K562 (cell line): Measurements from ENCODE around the gene TSPAN1. TPM values are rescaled to one million over a fixed set of nuclear protein-coding genes. Genes with fewer than 3 reads are reported as not detected.

ENCODE experiments used
- PHF21A ChIP-seq: fragments of 450-650 bp; IDR thresholded peaks from 2 replicates; pipeline ENCODE4 v1.6.1; 2017; ENCODE audit warnings: low read depth, borderline replicate concordance
- STAG1 ChIP-seq: sonication (generic); formaldehyde crosslinking; IDR thresholded peaks from 2 replicates; pipeline ENCODE4 v1.5.0; 2020; ENCODE audit warnings: missing genetic modification reagents, borderline replicate concordance
- TAF7 ChIP-seq: fragments of 450-650 bp; IDR thresholded peaks from 2 replicates; pipeline ENCODE4 v1.6.1; 2016; ENCODE audit warnings: missing genetic modification characterization, missing compliant biosample characterization
- TGIF2 ChIP-seq: sonication (generic); formaldehyde crosslinking; IDR thresholded peaks from 2 replicates; pipeline ENCODE4 v1.8.1; 2022; ENCODE audit warnings: mild to moderate bottlenecking, missing genetic modification reagents, moderate library complexity
- ZNF12 ChIP-seq: sonication (generic); formaldehyde crosslinking; IDR thresholded peaks from 2 replicates; pipeline ENCODE4 v1.4.0; 2020; ENCODE audit warnings: mild to moderate bottlenecking, missing genetic modification reagents
- ZNF239 ChIP-seq: fragments of 250-450 bp; sonication (Bioruptor Pico); IDR thresholded peaks from 2 replicates; pipeline ENCODE4 v1.4.0; 2020; ENCODE audit warnings: mild to moderate bottlenecking
- ZNF717 ChIP-seq: fragments of 250-450 bp; sonication (Bioruptor Pico); IDR thresholded peaks from 2 replicates; pipeline ENCODE4 v1.5.0; 2021
- polyA plus RNA-seq, 8 experiments: library from polyadenylated mRNA; depleted of rRNA in 4 of 8; stranded (reverse) in 5 of 8; unstranded in 3 of 8; fragments of >200 nt; fragmentation: Nextera tagmentation in 2 of 8; fragmentation: Illumina TruSeq in 1 of 8; extraction: Ambion mirVana in 2 of 8; extraction: Trizol in 1 of 8; gene quantifications; 2 replicates each; pipeline versions ENCODE4 v1.2.1 to v1.2.3, GENCODE V29; 2011 to 2014; ENCODE audit warnings: inconsistent platforms in 1 of 8, missing spikeins in 1 of 8
- total RNA-seq, 7 experiments: library from RNA; depleted of rRNA in 6 of 7; stranded (reverse); fragments of >200 nt in 6 of 7; fragmentation: Illumina TruSeq in 2 of 7; extraction: Trizol in 2 of 7; gene quantifications; 2 replicates each; pipeline versions ENCODE4 v1.2.1 to v1.2.3, GENCODE V29; 2011 to 2021; ENCODE audit warnings: low replicate concordance in 1 of 7
- TF ChIP-seq, protein P1 (sequence below): fragments of 450-650 bp; formaldehyde crosslinking; IDR thresholded peaks from 2 replicates; pipeline ENCODE4 v1.4.0; 2022; ENCODE audit warnings: missing genetic modification characterization
- TF ChIP-seq, protein P2 (sequence below), 2 experiments: IDR thresholded peaks; 2 replicates each; pipeline ENCODE4 v1.6.1; 2011; ENCODE audit warnings: borderline replicate concordance in 1 of 2, control low read depth in 1 of 2, low read depth in 1 of 2, low read length in 1 of 2, mild to moderate bottlenecking in 1 of 2, mixed read lengths in 1 of 2, moderate library complexity in 1 of 2; ENCODE audit not compliant: insufficient read depth in 1 of 2, insufficient read length in 1 of 2, poor library complexity in 1 of 2, severe bottlenecking in 1 of 2; ENCODE audit errors: extremely low read depth in 1 of 2
- TF ChIP-seq, protein P3 (sequence below): fragments of 450-650 bp; IDR thresholded peaks from 2 replicates; pipeline ENCODE4 v1.6.1; 2016; ENCODE audit warnings: mild to moderate bottlenecking, moderate library complexity
- TF ChIP-seq, protein P4 (sequence below): fragments of 450-650 bp; formaldehyde crosslinking; IDR thresholded peaks from 2 replicates; pipeline ENCODE4 v1.4.0; 2020; ENCODE audit warnings: mild to moderate bottlenecking, moderate library complexity

The TSPAN1 gene
- total and polyA plus RNA-seq, 9 of the 15 experiments (the other 6 are each of a cell fraction or from before 2014, with no cell fraction given) = 0.58 TPM; not detected in 8

DNA sequence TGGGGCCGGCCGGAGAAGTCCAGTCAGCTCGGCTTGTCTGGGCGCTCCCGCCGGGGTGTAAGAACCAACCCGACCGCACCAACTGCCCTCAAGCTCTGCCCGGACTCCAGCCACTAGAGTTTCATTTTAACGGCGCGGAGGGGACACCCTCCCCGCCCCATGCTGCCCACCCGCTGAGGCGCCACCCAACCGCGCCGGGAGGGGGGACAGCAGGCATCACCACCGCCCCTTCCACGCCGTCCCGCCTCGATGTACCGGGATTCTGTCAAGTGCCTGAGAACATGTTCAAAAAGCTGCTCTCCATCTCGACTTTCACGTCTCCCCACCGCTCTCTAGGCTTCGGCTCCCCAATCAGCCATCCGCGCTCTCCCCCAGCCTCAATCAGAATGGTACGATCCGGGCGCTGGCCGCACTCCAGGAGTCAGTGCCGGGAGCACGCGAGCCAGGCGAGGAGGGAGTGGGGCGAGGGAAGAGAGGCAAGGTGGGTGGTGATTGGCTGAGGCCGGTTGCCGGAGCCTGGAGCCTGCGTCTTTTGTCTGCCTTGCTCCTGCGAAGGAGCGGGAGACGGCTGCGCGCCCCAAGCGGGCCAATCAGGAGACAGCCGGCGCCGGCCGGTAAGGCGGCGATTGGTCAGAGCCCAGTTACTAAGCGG lies 42.2 kb upstream of the TSPAN1 start, which contains the start of gene PIK3R3 (continued):
- TF ChIP-seq, protein P1, sequence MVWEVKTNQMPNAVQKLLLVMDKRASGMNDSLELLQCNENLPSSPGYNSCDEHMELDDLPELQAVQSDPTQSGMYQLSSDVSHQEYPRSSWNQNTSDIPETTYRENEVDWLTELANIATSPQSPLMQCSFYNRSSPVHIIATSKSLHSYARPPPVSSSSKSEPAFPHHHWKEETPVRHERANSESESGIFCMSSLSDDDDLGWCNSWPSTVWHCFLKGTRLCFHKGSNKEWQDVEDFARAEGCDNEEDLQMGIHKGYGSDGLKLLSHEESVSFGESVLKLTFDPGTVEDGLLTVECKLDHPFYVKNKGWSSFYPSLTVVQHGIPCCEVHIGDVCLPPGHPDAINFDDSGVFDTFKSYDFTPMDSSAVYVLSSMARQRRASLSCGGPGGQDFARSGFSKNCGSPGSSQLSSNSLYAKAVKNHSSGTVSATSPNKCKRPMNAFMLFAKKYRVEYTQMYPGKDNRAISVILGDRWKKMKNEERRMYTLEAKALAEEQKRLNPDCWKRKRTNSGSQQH (CRISPR knock-in tag) = peak; percentile 93
- TF ChIP-seq ZNF239 (CRISPR knock-in tag) (no peak), STAG1 (CRISPR knock-in tag) (no peak; the same call in 1 of the 2 replicates), ZNF717 (CRISPR knock-in tag) (no peak), PHF21A (peak; percentile 95), ZNF12 (CRISPR knock-in tag) (peak; percentile 90), TGIF2 (CRISPR knock-in tag) (0 out of 2 replicates have a peak, but pooled peaks have one; percentile 18), TAF7 (tag) (peak; percentile 96)
- TF ChIP-seq, protein P2, sequence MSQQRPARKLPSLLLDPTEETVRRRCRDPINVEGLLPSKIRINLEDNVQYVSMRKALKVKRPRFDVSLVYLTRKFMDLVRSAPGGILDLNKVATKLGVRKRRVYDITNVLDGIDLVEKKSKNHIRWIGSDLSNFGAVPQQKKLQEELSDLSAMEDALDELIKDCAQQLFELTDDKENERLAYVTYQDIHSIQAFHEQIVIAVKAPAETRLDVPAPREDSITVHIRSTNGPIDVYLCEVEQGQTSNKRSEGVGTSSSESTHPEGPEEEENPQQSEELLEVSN (IDR thresholded peaks at IDR 0.05; ENCODE audit: borderline replicate concordance in 1 of 2, extremely low read depth in 1 of 2, insufficient read depth in 1 of 2, insufficient read length in 1 of 2, low read depth in 1 of 2, low read length in 1 of 2, poor library complexity in 1 of 2, severe bottlenecking in 1 of 2) = peak; percentile 99 to 100
- TF ChIP-seq, protein P3, sequence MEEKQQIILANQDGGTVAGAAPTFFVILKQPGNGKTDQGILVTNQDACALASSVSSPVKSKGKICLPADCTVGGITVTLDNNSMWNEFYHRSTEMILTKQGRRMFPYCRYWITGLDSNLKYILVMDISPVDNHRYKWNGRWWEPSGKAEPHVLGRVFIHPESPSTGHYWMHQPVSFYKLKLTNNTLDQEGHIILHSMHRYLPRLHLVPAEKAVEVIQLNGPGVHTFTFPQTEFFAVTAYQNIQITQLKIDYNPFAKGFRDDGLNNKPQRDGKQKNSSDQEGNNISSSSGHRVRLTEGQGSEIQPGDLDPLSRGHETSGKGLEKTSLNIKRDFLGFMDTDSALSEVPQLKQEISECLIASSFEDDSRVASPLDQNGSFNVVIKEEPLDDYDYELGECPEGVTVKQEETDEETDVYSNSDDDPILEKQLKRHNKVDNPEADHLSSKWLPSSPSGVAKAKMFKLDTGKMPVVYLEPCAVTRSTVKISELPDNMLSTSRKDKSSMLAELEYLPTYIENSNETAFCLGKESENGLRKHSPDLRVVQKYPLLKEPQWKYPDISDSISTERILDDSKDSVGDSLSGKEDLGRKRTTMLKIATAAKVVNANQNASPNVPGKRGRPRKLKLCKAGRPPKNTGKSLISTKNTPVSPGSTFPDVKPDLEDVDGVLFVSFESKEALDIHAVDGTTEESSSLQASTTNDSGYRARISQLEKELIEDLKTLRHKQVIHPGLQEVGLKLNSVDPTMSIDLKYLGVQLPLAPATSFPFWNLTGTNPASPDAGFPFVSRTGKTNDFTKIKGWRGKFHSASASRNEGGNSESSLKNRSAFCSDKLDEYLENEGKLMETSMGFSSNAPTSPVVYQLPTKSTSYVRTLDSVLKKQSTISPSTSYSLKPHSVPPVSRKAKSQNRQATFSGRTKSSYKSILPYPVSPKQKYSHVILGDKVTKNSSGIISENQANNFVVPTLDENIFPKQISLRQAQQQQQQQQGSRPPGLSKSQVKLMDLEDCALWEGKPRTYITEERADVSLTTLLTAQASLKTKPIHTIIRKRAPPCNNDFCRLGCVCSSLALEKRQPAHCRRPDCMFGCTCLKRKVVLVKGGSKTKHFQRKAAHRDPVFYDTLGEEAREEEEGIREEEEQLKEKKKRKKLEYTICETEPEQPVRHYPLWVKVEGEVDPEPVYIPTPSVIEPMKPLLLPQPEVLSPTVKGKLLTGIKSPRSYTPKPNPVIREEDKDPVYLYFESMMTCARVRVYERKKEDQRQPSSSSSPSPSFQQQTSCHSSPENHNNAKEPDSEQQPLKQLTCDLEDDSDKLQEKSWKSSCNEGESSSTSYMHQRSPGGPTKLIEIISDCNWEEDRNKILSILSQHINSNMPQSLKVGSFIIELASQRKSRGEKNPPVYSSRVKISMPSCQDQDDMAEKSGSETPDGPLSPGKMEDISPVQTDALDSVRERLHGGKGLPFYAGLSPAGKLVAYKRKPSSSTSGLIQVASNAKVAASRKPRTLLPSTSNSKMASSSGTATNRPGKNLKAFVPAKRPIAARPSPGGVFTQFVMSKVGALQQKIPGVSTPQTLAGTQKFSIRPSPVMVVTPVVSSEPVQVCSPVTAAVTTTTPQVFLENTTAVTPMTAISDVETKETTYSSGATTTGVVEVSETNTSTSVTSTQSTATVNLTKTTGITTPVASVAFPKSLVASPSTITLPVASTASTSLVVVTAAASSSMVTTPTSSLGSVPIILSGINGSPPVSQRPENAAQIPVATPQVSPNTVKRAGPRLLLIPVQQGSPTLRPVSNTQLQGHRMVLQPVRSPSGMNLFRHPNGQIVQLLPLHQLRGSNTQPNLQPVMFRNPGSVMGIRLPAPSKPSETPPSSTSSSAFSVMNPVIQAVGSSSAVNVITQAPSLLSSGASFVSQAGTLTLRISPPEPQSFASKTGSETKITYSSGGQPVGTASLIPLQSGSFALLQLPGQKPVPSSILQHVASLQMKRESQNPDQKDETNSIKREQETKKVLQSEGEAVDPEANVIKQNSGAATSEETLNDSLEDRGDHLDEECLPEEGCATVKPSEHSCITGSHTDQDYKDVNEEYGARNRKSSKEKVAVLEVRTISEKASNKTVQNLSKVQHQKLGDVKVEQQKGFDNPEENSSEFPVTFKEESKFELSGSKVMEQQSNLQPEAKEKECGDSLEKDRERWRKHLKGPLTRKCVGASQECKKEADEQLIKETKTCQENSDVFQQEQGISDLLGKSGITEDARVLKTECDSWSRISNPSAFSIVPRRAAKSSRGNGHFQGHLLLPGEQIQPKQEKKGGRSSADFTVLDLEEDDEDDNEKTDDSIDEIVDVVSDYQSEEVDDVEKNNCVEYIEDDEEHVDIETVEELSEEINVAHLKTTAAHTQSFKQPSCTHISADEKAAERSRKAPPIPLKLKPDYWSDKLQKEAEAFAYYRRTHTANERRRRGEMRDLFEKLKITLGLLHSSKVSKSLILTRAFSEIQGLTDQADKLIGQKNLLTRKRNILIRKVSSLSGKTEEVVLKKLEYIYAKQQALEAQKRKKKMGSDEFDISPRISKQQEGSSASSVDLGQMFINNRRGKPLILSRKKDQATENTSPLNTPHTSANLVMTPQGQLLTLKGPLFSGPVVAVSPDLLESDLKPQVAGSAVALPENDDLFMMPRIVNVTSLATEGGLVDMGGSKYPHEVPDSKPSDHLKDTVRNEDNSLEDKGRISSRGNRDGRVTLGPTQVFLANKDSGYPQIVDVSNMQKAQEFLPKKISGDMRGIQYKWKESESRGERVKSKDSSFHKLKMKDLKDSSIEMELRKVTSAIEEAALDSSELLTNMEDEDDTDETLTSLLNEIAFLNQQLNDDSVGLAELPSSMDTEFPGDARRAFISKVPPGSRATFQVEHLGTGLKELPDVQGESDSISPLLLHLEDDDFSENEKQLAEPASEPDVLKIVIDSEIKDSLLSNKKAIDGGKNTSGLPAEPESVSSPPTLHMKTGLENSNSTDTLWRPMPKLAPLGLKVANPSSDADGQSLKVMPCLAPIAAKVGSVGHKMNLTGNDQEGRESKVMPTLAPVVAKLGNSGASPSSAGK = peak; percentile 100
- TF ChIP-seq, protein P4, sequence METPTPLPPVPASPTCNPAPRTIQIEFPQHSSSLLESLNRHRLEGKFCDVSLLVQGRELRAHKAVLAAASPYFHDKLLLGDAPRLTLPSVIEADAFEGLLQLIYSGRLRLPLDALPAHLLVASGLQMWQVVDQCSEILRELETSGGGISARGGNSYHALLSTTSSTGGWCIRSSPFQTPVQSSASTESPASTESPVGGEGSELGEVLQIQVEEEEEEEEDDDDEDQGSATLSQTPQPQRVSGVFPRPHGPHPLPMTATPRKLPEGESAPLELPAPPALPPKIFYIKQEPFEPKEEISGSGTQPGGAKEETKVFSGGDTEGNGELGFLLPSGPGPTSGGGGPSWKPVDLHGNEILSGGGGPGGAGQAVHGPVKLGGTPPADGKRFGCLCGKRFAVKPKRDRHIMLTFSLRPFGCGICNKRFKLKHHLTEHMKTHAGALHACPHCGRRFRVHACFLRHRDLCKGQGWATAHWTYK = peak; percentile 63; the same call in 1 of the 2 replicates
